Activated CD4-positive, alpha-beta T cell treated with anti-CD3 and anti-CD28 coated beads, Interleukin-2, amount 50 U/mL, for 4 hours (primary cell): ENCODE results near the gene WIPF3.

Experiments used
- DNase-seq, 2 experiments: peaks; one replicate each; pipeline ENCODE4 v3.0.0-alpha.2; 2020

WIPF3 gene

GRCh38 chr7:29809533-29810155 is 3.3 kb downstream of the WIPF3 start:
- DNase-seq, result no peak

- DNase-seq, result no peak
Measured at GRCh38 chr7:29810297-29810696, 4.0 kb downstream of the WIPF3 start.

- DNase-seq, result no peak
Measured at GRCh38 chr7:29810813-29811482, 4.6 kb downstream of the WIPF3 start.

- no peak for DNase-seq
Measured at GRCh38 chr7:29811586-29811985, 5.3 kb downstream of the WIPF3 start.

GRCh38 chr7:29812185-29812876 is 6.0 kb downstream of the WIPF3 start:
- no peak for DNase-seq

GRCh38 chr7:29815181-29816105 is 9.1 kb downstream of the WIPF3 start:
- no peak for DNase-seq

- DNase-seq, result no peak
Measured at GRCh38 chr7:29818308-29818707, 12.0 kb downstream of the WIPF3 start.

- no peak for DNase-seq
Measured at GRCh38 chr7:29825775-29826529, 19.6 kb downstream of the WIPF3 start.

- DNase-seq, result no peak
Measured at GRCh38 chr7:29826530-29826822, 20.2 kb downstream of the WIPF3 start.

GRCh38 chr7:29826904-29827303 is 20.6 kb downstream of the WIPF3 start:
- no peak for DNase-seq

- no peak for DNase-seq
Measured at GRCh38 chr7:29831705-29832104, 25.4 kb downstream of the WIPF3 start.

GRCh38 chr7:29833929-29834328 is 27.6 kb downstream of the WIPF3 start:
- DNase-seq, result no peak

- DNase-seq, result no peak
Measured at GRCh38 chr7:29835718-29836117, 29.4 kb downstream of the WIPF3 start.

- no peak for DNase-seq
Measured at GRCh38 chr7:29839302-29839701, 33.0 kb downstream of the WIPF3 start.

GRCh38 chr7:29839921-29840320 is 33.6 kb downstream of the WIPF3 start:
- no peak for DNase-seq

- no peak for DNase-seq
Measured at GRCh38 chr7:29840701-29841100, 34.4 kb downstream of the WIPF3 start.

- DNase-seq, result no peak
Measured at GRCh38 chr7:29841926-29842701, 35.8 kb downstream of the WIPF3 start.

GRCh38 chr7:29843093-29843492 is 36.8 kb downstream of the WIPF3 start:
- DNase-seq, result no peak

- no peak for DNase-seq
Measured at GRCh38 chr7:29843726-29844125, 37.4 kb downstream of the WIPF3 start.

- DNase-seq, result no peak
Measured at GRCh38 chr7:29844559-29844958, 38.3 kb downstream of the WIPF3 start.

GRCh38 chr7:29847496-29847895 is 41.2 kb downstream of the WIPF3 start:
- DNase-seq, result no peak

- DNase-seq, result no peak
Measured at GRCh38 chr7:29847916-29848315, 41.6 kb downstream of the WIPF3 start.
